Activated CD4-positive, alpha-beta T cell treated with anti-CD3 and anti-CD28 coated beads, Interleukin-2, amount 10 ng/mL, durations not matched to agents 7 days and 5 days (primary cell): ENCODE measurements around the gene ATG16L1. TPM values are rescaled to one million over a fixed set of nuclear protein-coding genes. Genes with fewer than 3 reads are reported as not detected.

Source experiments
- CTCF ChIA-PET: fragments of 350-600 bp; sonication (Branson Sonifier 250); formaldehyde crosslinking; loops from one replicate; lab custom pipeline; 2021; ENCODE audit warnings: antibody characterized with exemption; lab: Charles Lee
- POLR2A ChIA-PET: fragments of 350-600 bp; sonication (Branson Sonifier 250); formaldehyde crosslinking; loops from one replicate; lab custom pipeline; 2021; ENCODE audit warnings: antibody characterized with exemption; lab: Charles Lee
- DNase-seq: peaks from one replicate; pipeline ENCODE4 v3.0.0-alpha.2; 2020
- H3K27ac Mint-ChIP-seq: one replicate; pipeline ENCODE4 v1.8.0; 2021; ENCODE audit warnings: mild to moderate bottlenecking, moderate library complexity, mixed read lengths
- H3K27me3 Mint-ChIP-seq: one replicate; pipeline ENCODE4 v1.8.0; 2021; ENCODE audit warnings: mixed read lengths
- H3K36me3 Mint-ChIP-seq: one replicate; pipeline ENCODE4 v1.8.0; 2021; ENCODE audit warnings: low read depth, mixed read lengths
- H3K4me1 Mint-ChIP-seq: one replicate; pipeline ENCODE4 v1.8.0; 2021; ENCODE audit warnings: mixed read lengths
- H3K4me3 Mint-ChIP-seq: one replicate; pipeline ENCODE4 v1.8.0; 2021; ENCODE audit warnings: mild to moderate bottlenecking, moderate library complexity, mixed read lengths
- H3K9me3 Mint-ChIP-seq: one replicate; pipeline ENCODE4 v1.8.0; 2021; ENCODE audit warnings: mixed read lengths
- total RNA-seq, 2 experiments: library from RNA; stranded (reverse); gene quantifications; one replicate each; pipeline ENCODE4 v1.2.3, GENCODE V29; 2021

ATG16L1 gene
- total RNA-seq, 2 experiments from 2014 or later: 52.6 to 55.4 TPM

DNA sequence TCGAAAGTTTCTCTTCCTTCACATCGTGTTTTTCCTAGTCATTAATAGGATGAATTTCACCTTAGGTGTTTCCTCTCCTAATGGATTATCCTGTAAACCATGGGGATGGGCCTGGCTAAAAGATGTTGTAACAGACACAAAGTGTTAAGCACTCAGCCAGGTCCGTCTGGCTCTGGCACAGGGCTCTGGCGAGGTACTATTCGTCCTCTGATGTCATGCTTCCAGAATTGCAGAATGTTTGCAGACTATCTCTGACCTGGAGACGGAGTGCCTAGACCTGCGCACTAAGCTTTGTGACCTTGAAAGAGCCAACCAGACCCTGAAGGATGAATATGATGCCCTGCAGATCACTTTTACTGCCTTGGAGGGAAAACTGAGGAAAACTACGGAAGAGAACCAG is 13.2 kb downstream of the ATG16L1 start:
- Mint-ChIP-seq H3K36me3 (peaks cover 90% of the 10 kb centered on the region), H3K27me3 (no peaks in the 10 kb centered on the region), H3K9me3 (no peaks in the 10 kb centered on the region), H3K27ac (no peak overlapping the region), H3K4me1 (peaks cover 74% of the 10 kb centered on the region), H3K4me3 (no peak overlapping the region)
- ChIA-PET CTCF (interaction anchor here (1.1 to 6.7 kb wide), 5 partner anchors 8 to 203 kb away, joined by 3 to 45 read pairs (median 4); partner anchors contain the start of gene ATG16L1), POLR2A (no interaction called here)
- DNase-seq: no peak

DNA sequence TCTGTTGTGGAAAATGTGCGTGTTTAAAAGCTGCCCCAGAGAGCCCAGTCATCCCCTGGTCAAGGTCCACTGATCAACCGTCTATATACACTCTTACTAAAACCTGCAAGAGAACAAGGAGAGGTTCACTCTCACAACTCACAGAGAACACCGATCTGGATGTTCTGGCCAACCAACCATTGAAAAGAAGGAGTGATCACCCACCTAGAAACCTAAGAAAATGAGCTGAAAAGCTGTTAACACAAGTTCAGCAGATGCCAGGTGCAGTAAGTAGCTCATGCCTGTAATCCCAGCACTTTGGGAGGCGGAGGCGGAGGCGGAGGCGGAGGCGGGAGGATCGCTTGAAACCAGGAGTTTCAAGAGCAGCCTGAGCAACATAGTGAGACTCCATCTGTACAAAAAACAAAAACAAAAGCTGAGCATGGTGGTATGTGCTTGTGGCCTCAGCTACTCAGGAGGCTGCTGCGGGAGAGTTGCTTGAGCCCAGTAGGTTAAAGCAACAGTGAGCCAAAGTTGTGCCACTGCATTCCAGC is 14.5 kb downstream of the ATG16L1 start:
- ChIA-PET CTCF (interaction anchor here (0.8 to 6.7 kb wide), 3 partner anchors 9 to 21 kb away, joined by 4 to 45 read pairs (median 4); partner anchors contain the start of gene ATG16L1), POLR2A (no interaction called here)
- H3K4me1 Mint-ChIP-seq: peaks cover 75% of the 10 kb centered on the region
- peaks cover 93% of the 10 kb centered on the region for H3K36me3 Mint-ChIP-seq
- H3K9me3 Mint-ChIP-seq: no peaks in the 10 kb centered on the region
- no peak for DNase-seq
- no peak overlapping the region for H3K4me3 Mint-ChIP-seq
- no peaks in the 10 kb centered on the region for H3K27me3 Mint-ChIP-seq
- peak overlapping the region; percentile 98 for H3K27ac Mint-ChIP-seq

DNA sequence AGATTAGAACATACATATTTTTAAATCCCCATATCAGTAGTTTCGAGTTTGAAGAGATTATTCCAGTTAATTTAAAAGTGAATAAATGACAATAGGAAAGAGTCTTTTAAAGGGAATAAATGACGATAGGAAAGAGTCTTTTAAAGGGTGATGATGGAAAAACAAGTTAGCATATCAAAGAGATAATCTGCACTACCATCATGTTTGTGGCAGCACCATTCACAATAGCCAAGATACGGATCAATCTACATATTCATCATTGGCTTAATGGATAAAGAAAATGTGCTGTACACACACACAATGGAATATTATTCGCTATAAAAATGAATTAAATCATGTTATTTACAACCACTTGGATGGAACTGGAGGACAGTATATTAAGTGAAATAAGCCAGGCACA is 15.0 kb downstream of the ATG16L1 start:
- Mint-ChIP-seq H3K4me3 (no peak overlapping the region), H3K36me3 (peaks cover 92% of the 10 kb centered on the region)
- CTCF ChIA-PET: interaction anchor here (0.8 to 6.7 kb wide), 5 partner anchors 10 to 206 kb away, joined by 4 to 45 read pairs (median 4); partner anchors contain the start of genes ATG16L1 and INPP5D

DNA sequence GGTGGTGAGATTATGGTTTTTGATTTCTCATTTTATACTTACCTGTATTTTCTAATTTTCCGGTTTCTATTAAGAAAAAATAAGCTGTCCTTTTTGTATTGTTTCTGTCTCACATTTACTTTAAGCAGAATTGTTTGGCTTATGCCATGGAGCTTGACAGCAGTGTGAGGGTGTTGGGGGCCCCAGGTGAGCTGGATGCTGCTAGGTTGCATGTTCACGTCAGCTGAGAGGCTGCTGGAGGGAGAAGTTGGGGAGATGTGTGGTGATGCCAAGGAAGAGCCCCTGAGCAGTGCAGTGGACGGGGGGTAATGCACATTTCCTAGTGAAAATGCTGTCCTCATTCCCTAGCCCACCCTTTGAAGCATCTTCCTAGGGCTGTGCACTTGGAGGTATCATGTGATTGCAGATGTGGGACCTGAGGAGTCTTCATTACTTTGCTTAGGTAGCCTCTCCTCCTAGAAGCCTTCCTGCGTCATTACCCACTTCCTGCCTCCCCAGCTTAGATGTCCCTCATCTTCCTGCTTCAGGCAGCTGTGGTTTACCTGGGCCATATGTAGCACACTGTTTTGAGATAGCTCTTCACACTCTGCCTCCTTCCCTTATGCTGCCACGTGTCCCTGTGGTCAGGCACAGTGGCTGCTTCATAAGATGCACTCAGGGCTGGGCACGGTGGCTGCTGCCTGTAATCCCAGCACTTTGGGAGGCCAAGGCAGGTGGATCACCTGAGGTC is 16.2 kb downstream of the ATG16L1 start:
- POLR2A ChIA-PET: interaction anchor here (1.1 kb wide), 1 partner anchor 12 kb away, joined by 5 read pairs; no protein-coding TSS in a partner anchor
- peak; percentile 93 for DNase-seq
- Mint-ChIP-seq H3K36me3 (peaks cover 92% of the 10 kb centered on the region), H3K27me3 (no peaks in the 10 kb centered on the region), H3K9me3 (no peaks in the 10 kb centered on the region), H3K4me1 (peaks cover 75% of the 10 kb centered on the region), H3K27ac (peak overlapping the region; percentile 98), H3K4me3 (peak overlapping the region; percentile 74)
- CTCF ChIA-PET: interaction anchor here (0.6 to 2.4 kb wide), 15 partner anchors 8 to 717 kb away, joined by 3 to 9 read pairs (median 3); partner anchors contain the start of genes ATG16L1, EIF4E2, INPP5D and TIGD1

More for the DNA sequence above, 15.0 kb downstream of the ATG16L1 start:
- Mint-ChIP-seq H3K4me1 (peaks cover 74% of the 10 kb centered on the region), H3K27ac (peak overlapping the region; percentile 98), H3K27me3 (no peaks in the 10 kb centered on the region), H3K9me3 (no peaks in the 10 kb centered on the region)
- DNase-seq: no peak
- POLR2A ChIA-PET: no interaction called here

DNA sequence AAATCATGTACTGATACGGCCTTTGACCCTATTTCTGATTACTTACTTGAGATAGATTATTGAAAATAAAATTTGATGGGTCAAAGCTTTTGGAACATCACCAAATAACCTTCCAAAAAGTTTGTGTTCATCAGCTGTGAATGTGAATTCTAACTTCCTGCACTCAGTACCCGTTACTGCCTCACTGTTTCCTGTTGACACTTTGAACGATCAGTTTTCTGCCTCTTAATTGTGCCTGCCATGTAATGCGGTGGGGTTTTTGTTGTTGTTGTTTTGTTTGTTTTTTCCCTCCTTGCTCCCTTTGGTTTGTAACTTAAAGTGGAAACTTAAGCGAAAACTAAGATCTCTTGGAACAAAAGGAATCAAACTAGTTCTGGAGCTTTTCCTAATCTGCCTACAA is 18.9 kb downstream of the ATG16L1 start:
- no peaks in the 10 kb centered on the region for H3K9me3 Mint-ChIP-seq
- H3K27ac Mint-ChIP-seq: peak overlapping the region; percentile 98
- H3K4me3 Mint-ChIP-seq: peak overlapping the region; percentile 63
- ChIA-PET CTCF (interaction anchor here (0.6 to 1.1 kb wide), 2 partner anchors 9 to 28 kb away, joined by 3 read pairs; no protein-coding TSS in a partner anchor), POLR2A (interaction anchor here (0.6 to 0.7 kb wide), 2 partner anchors 86 to 1785 kb away, joined by 3 to 6 read pairs; no protein-coding TSS in a partner anchor)
- peaks cover 82% of the 10 kb centered on the region for H3K4me1 Mint-ChIP-seq
- peaks cover 97% of the 10 kb centered on the region for H3K36me3 Mint-ChIP-seq
- DNase-seq: peak; percentile 45
- no peaks in the 10 kb centered on the region for H3K27me3 Mint-ChIP-seq

DNA sequence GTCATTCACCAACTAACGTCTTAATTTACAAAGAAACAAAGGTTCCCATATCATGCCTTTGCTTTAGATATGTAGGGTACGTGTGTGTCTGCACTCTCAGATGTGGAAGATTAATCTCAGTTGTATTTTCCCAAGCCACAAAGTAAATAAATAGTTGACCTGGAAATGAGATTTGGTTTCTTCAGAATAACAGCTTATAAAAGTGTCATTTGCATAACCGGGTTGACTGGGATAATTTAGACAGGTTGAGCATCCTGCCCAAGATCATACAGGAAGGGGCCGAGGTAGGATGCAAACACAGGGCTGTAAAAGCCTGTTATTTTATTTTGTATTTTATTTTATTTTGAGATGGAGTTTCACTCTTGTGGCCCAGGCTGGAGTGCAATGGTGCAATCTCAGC is 19.5 kb downstream of the ATG16L1 start:
- peaks cover 98% of the 10 kb centered on the region for H3K36me3 Mint-ChIP-seq
- peaks cover 79% of the 10 kb centered on the region for H3K4me1 Mint-ChIP-seq
- H3K4me3 Mint-ChIP-seq: peak overlapping the region; percentile 63
- no peaks in the 10 kb centered on the region for H3K27me3 Mint-ChIP-seq
- H3K27ac Mint-ChIP-seq: peak overlapping the region; percentile 98
- ChIA-PET POLR2A (interaction anchor here (0.7 kb wide), 1 partner anchor 1785 kb away, joined by 3 read pairs; no protein-coding TSS in a partner anchor), CTCF (interaction anchor here (0.6 to 1.2 kb wide), 2 partner anchors 20 to 29 kb away, joined by 3 read pairs; partner anchors contain the start of gene ATG16L1)
- DNase-seq: no peak
- no peaks in the 10 kb centered on the region for H3K9me3 Mint-ChIP-seq

DNA sequence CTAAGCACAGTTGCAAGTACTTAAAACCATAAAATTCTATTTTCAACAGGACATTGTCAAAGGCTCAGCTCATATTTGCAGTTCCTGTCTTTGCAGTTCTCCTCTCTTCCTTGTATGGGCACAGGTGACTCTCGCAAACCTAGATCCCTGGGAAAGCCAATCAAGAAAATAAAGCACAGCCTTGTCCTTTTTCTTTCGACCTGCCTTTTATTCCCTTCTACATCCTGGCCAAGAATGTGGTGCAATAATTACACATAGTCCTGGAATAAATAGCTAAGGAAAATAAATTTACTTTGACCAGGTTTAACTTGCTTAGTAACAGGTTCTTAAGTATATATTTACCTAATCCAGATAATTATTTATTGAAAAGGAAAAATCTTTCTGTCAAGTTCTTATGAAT is 20.2 kb downstream of the ATG16L1 start:
- DNase-seq: no peak
- Mint-ChIP-seq H3K4me3 (no peak overlapping the region), H3K36me3 (peaks cover 95% of the 10 kb centered on the region), H3K4me1 (peaks cover 72% of the 10 kb centered on the region), H3K27me3 (no peaks in the 10 kb centered on the region), H3K27ac (peak overlapping the region; percentile 98), H3K9me3 (no peaks in the 10 kb centered on the region)
- POLR2A ChIA-PET: no interaction called here
- CTCF ChIA-PET: interaction anchor here (1.2 kb wide), 1 partner anchor 20 kb away, joined by 3 read pairs; the partner anchor contains the start of gene ATG16L1

DNA sequence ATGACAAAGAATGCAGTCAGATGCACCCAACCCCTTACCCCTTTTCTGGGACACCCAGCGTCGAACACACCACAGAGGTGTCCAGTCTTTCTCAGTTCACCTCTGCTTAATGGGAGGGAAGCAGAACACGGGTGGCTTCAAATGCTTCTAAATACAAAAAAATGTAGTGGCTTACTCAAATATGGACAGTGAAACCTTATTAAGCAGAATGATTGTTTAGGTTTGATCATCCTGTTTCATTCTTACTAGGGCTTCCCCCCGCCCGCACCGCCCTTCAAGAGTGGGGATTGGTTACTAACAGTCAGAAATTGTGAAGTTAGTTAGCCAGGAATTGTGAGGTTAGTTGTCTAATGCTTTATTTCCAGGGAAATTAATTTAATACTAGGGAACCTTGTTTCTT is 21.6 kb downstream of the ATG16L1 start:
- Mint-ChIP-seq H3K4me3 (no peak overlapping the region), H3K4me1 (peaks cover 57% of the 10 kb centered on the region), H3K9me3 (no peaks in the 10 kb centered on the region), H3K36me3 (peaks cover 91% of the 10 kb centered on the region), H3K27ac (peak overlapping the region; percentile 82), H3K27me3 (no peaks in the 10 kb centered on the region)
- DNase-seq: no peak
- POLR2A ChIA-PET: no interaction called here
- CTCF ChIA-PET: interaction anchor here (0.6 to 1.3 kb wide), 2 partner anchors 16 to 534 kb away, joined by 3 to 5 read pairs; no protein-coding TSS in a partner anchor

DNA sequence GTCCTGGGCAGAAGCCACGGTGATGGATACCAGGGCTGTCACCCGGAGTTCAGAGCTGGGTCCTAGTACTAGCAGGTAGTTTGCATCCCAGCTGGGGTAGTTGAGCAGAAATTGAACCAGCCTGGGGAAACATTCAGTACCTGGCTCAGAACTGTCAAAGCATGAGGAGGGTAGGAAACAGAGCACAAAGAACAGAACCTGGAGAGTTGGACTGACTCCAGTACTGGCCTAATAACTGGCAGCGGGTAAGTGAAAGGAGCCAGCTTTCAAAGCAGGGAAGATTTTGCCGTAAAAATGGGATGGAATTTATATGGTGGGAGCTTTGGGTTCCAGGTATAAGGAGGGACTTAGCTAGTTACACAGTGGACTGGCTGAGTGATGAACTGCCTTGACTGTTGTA is 23.8 kb downstream of the ATG16L1 start:
- H3K36me3 Mint-ChIP-seq: peaks cover 87% of the 10 kb centered on the region
- CTCF ChIA-PET: no interaction called here
- no peak overlapping the region for H3K27ac Mint-ChIP-seq
- DNase-seq: no peak
- no peaks in the 10 kb centered on the region for H3K27me3 Mint-ChIP-seq
- POLR2A ChIA-PET: interaction anchor here (0.6 kb wide), 1 partner anchor 656 kb away, joined by 4 read pairs; no protein-coding TSS in a partner anchor
- no peak overlapping the region for H3K4me3 Mint-ChIP-seq
- H3K9me3 Mint-ChIP-seq: no peaks in the 10 kb centered on the region
- H3K4me1 Mint-ChIP-seq: peaks cover 36% of the 10 kb centered on the region

DNA sequence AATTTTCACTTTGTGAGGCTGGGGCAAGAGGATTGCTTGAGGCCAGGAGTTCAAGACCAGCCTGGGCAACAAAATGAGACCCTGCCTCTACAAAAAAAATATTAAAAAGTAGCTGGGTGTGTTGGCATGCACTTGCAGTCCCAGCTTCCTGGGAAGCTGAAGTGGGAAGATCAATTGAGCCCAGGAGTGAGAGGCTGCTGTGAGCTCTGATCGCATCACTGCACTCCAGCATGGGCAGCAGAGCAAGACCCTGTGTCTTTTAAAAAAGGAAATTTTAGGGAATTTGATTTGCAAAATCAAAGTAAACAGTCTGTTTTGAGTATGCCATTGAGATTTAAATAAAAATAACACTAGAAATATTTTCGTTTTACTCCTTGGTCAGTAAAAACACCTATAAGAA is 27.4 kb downstream of the ATG16L1 start:
- DNase-seq: no peak
- H3K27ac Mint-ChIP-seq: no peak overlapping the region
- no peaks in the 10 kb centered on the region for H3K27me3 Mint-ChIP-seq
- H3K36me3 Mint-ChIP-seq: peaks cover 77% of the 10 kb centered on the region
- peaks cover 10% of the 10 kb centered on the region for H3K4me1 Mint-ChIP-seq
- no peak overlapping the region for H3K4me3 Mint-ChIP-seq
- ChIA-PET POLR2A (no interaction called here), CTCF (interaction anchor here (0.9 to 1.5 kb wide), 3 partner anchors 9 to 38 kb away, joined by 3 read pairs; no protein-coding TSS in a partner anchor)
- no peaks in the 10 kb centered on the region for H3K9me3 Mint-ChIP-seq

DNA sequence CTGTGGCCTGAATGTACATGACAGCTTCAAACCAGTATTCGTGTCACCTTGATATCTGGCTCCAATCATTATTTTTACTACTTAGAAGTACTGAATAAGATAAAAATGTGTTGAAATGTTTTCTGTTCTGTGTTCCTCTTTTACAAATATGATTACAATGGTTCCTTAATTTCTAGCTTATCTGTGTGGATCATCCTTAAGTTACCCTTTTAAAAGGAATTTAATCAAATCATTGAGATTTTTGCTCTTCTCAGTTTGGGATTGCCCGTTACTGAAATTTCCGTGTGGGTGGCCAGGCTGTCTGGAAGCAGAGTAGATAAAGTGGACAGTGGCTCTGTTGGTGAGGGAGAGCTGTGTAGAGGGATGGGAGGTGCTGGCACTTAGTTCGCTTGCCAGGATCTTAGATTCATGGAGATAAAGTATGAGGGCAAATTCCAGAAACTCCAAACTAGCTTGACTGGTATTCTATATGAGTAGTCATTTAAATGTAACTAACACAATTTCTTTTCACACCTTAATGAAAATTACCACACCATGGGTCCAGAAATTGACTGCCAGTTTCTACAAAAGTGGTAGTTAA is 28.7 kb downstream of the ATG16L1 start:
- no peaks in the 10 kb centered on the region for H3K9me3 Mint-ChIP-seq
- H3K27ac Mint-ChIP-seq: no peak overlapping the region
- H3K4me1 Mint-ChIP-seq: peaks cover 9% of the 10 kb centered on the region
- H3K4me3 Mint-ChIP-seq: no peak overlapping the region
- peaks cover 74% of the 10 kb centered on the region for H3K36me3 Mint-ChIP-seq
- no peaks in the 10 kb centered on the region for H3K27me3 Mint-ChIP-seq
- POLR2A ChIA-PET: no interaction called here
- no peak for DNase-seq
- CTCF ChIA-PET: interaction anchor here (0.6 to 1.5 kb wide), 3 partner anchors 10 to 41 kb away, joined by 3 to 4 read pairs (median 3); no protein-coding TSS in a partner anchor

DNA sequence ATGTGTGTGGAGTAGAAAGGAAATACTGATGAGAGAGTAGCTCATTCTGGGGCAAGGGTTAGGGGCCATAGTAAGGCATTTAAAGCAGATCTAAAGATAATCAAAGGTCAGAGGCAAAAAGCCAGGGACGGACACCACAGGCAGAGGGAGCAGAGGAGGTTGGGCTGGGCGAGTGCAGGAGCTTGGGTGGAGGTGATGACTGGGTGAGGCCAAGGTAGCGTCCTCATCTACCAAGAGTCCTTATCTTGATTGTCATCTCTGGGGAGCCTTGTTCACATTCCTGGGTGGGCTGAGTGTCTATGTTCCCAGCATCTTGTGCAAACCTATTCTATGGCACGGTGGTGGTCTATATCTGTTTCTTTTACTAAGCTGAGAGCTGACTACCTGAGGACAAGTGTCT is 30.1 kb downstream of the ATG16L1 start:
- no peak for DNase-seq
- Mint-ChIP-seq H3K27me3 (no peaks in the 10 kb centered on the region), H3K36me3 (peaks cover 72% of the 10 kb centered on the region), H3K4me1 (peaks cover 9% of the 10 kb centered on the region), H3K4me3 (no peak overlapping the region), H3K27ac (peak overlapping the region; percentile 17), H3K9me3 (no peaks in the 10 kb centered on the region)
- ChIA-PET CTCF (interaction anchor here (0.5 to 1.1 kb wide), 3 partner anchors 13 to 61 kb away, joined by 3 read pairs; no protein-coding TSS in a partner anchor), POLR2A (no interaction called here)
